Measurements from ENCODE around the gene DNAJC5. TPM values are rescaled to one million over a fixed set of nuclear protein-coding genes. Genes with fewer than 3 reads are reported as not detected.

The DNAJC5 gene
- total and polyA plus RNA-seq, 9 of the 15 experiments (the other 6 are each of a cell fraction or from before 2014, with no cell fraction given): 0.95 to 42.8 (median 23.4) TPM

- TF ChIP-seq TCFL5 (CRISPR knock-in tag; conservative IDR thresholded peaks at IDR 0.05): no peak
- TF ChIP-seq ZFP30 (CRISPR knock-in tag; IDR thresholded peaks at IDR 0.05; ENCODE audit: borderline replicate concordance): no peak
- TF ChIP-seq EGR1 (conservative IDR thresholded peaks at IDR 0.05): peak; percentile 55
- no peak for TF ChIP-seq HMG20A (CRISPR knock-in tag; conservative IDR thresholded peaks at IDR 0.05)
- no peak for TF ChIP-seq ZNF347 (CRISPR knock-in tag; IDR thresholded peaks at IDR 0.05; ENCODE audit: low read depth)
- TF ChIP-seq GTF3C2 (IDR thresholded peaks at IDR 0.05; ENCODE audit: borderline replicate concordance, extremely low read depth, insufficient read length): no peak
- TF ChIP-seq CCNT2 (IDR thresholded peaks at IDR 0.05; ENCODE audit: borderline replicate concordance, extremely low read depth, insufficient read length, low read depth, low read length): peak; percentile 78
- TF ChIP-seq ETV6 (IDR thresholded peaks at IDR 0.05; ENCODE audit: borderline replicate concordance in 1 of 2, low read depth in 2 of 2, low read length in 1 of 2): peak in 1 of 2 experiments; percentile 39; a peak in 1 of 4 replicates
- no peak for TF ChIP-seq ETV6 (CRISPR knock-in tag; IDR thresholded peaks at IDR 0.05; ENCODE audit: borderline replicate concordance)
- no peak for TF ChIP-seq SLC30A9 (CRISPR knock-in tag; IDR thresholded peaks at IDR 0.05)
- TF ChIP-seq MEF2A (IDR thresholded peaks at IDR 0.05; ENCODE audit: control insufficient read depth, low read depth, low read length): no peak
- peak; percentile 69 for TF ChIP-seq SPI1 (IDR thresholded peaks at IDR 0.05; ENCODE audit: borderline replicate concordance, low read depth, low read length)
- TF ChIP-seq ZBTB12 (CRISPR knock-in tag; IDR thresholded peaks at IDR 0.05): peak; percentile 91
- TF ChIP-seq NCOA4 (IDR thresholded peaks at IDR 0.05; ENCODE audit: partially characterized antibody): no peak
- peak; percentile 88 for TF ChIP-seq NEUROD1 (IDR thresholded peaks at IDR 0.05; ENCODE audit: borderline replicate concordance, low read depth, low read length, partially characterized antibody)
- TF ChIP-seq PHF20 (IDR thresholded peaks at IDR 0.05; ENCODE audit: partially characterized antibody): peak; percentile 86
- peak; percentile 50 to 86 (median 64) for TF ChIP-seq YY1 (IDR thresholded peaks at IDR 0.05; ENCODE audit: borderline replicate concordance in 1 of 3, control insufficient read depth in 1 of 3, extremely low read depth in 1 of 3, insufficient read depth in 3 of 3, insufficient read length in 1 of 3, insufficient replicate concordance in 2 of 3, low read depth in 1 of 3, low read length in 2 of 3)
- no peak for TF ChIP-seq SRSF9 (IDR thresholded peaks at IDR 0.05; ENCODE audit: borderline replicate concordance, low read depth, low read length)
- no peak for TF ChIP-seq CC2D1A (IDR thresholded peaks at IDR 0.05)
- TF ChIP-seq TFAP4 (CRISPR knock-in tag; IDR thresholded peaks at IDR 0.05; ENCODE audit: borderline replicate concordance): peak; percentile 88
- no peak for TF ChIP-seq HDAC6 (IDR thresholded peaks at IDR 0.05; ENCODE audit: low read depth, low read length)
Measured at GRCh38 chr20:63864978-63865640, 29.8 kb upstream of the DNAJC5 start, which contains the start of gene TPD52L2 (continued).
